ENCODE measurements around the gene FNTB.

DNA sequence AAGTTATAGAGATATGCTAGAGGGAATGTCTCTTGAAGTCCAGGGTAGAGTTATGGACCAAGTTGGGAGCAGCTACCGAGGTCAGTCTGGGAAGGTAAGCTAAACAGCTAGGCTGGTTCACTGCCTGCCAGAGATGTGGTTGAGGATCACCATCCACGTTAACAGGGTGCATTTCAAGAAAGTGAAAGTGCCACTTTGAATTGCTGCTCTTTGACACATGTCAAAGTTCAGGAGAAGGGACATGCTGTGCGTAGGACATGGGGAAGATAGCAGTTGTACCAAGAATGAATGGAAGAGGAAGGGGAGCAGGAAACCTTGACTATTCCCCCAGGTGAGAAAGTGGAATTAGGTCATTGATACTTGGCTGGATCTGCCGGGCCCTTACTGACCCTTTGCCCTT is 66.1 kb downstream of the FNTB start:
- TF ChIP-seq, protein P1, sequence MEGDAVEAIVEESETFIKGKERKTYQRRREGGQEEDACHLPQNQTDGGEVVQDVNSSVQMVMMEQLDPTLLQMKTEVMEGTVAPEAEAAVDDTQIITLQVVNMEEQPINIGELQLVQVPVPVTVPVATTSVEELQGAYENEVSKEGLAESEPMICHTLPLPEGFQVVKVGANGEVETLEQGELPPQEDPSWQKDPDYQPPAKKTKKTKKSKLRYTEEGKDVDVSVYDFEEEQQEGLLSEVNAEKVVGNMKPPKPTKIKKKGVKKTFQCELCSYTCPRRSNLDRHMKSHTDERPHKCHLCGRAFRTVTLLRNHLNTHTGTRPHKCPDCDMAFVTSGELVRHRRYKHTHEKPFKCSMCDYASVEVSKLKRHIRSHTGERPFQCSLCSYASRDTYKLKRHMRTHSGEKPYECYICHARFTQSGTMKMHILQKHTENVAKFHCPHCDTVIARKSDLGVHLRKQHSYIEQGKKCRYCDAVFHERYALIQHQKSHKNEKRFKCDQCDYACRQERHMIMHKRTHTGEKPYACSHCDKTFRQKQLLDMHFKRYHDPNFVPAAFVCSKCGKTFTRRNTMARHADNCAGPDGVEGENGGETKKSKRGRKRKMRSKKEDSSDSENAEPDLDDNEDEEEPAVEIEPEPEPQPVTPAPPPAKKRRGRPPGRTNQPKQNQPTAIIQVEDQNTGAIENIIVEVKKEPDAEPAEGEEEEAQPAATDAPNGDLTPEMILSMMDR (IDR thresholded peaks at IDR 0.05), result no peak
- no peak for TF ChIP-seq POLR2AphosphoS5 (IDR thresholded peaks at IDR 0.05; ENCODE audit: insufficient read depth in 1 of 2, low read depth in 1 of 2)
- TF ChIP-seq POLR2A (IDR thresholded peaks at IDR 0.05), result no peak
